GM10847 (cell line): ENCODE results near the gene MUL1.

Source experiments
- POLR2A ChIP-seq: IDR thresholded peaks from 2 replicates; pipeline ENCODE4 v1.6.1; 2011; ENCODE audit not compliant: insufficient read length; ENCODE audit errors: extremely low read depth

Gene MUL1

DNA sequence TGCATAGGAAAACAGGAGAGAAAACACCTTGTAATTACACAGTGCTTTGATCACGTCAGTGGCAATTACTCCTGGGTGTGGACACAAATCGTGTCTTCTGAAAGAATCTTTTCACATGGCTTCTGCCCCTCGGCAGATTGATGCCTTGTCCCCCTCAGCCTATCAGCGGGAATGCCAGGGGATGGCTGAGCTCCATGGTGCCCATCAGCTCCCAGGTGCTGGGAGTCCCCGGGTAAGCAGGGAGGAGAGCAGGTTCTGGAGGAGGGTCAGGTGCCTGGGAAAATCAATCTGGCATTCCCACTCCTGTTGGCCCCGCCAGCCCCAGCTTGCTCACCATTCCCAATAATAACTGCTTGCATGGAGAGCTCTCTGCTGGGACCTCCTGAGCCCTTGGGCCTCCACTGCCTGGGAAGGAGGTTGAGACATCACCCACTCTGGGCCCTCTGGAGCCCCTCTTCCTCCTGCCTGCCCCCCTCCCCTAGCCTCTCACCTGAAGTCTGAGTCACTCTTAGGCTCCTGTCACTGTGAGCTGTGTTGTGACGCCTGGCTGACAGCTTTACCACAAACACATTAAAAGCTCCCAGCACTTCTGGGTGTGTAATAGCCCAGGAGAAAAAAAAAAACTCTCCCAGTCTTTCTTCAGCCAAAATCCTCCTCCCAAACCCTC is 26.9 kb downstream of the MUL1 start:
- TF ChIP-seq POLR2A, result no peak

DNA sequence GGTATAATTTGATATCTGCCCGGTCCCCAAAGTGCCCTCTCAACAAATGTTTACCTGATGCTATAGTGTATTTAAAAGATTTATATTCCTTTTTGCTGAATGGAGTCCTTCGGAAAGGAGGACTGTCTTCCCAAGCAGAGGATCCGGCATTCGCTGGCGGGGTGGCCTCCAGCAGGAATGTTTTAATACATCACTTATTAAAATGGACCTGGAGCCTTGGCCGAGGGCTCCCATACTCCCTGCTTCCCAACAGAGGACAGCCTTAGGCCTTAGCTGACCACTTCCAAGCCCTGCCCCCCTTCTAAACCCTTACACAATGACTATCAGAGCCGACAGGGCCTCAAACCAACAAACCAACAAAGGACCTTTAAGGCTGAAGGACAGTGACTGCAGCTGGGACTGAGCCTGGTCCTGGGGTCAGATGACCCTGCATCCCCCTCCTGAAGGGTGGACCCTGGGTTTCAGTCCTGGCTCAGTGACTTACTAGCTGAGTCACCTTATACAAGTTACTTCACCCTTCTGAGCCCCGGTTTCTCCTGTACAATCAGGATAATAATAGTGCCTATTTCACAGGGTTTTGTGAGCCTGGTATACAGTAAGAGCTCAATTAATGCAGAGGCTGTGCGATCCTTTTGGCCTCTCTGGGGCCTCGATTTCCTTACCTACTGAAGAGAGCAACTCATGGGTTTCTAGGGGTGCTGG is 27.6 kb downstream of the MUL1 start:
- TF ChIP-seq POLR2A, result no peak

DNA sequence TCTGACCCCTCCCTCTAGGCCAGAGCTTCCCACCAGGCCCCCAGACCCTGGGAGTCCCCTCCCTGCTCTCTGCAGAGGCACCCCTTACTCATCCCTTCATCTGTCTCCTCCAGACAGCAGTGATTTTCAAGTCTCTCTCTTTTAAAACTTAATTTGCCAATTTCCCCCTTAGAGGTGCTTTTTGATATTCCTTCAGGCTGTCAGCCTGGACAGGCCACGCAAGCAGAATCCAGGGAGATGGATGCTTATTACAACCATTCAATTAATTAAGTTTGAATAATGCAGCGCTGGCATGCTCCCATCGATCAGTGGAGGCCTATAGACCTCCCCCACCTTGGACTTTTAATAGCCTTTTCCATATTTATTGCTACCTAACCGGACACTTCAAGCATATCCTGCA is 28.1 kb downstream of the MUL1 start:
- TF ChIP-seq POLR2A, result no peak

DNA sequence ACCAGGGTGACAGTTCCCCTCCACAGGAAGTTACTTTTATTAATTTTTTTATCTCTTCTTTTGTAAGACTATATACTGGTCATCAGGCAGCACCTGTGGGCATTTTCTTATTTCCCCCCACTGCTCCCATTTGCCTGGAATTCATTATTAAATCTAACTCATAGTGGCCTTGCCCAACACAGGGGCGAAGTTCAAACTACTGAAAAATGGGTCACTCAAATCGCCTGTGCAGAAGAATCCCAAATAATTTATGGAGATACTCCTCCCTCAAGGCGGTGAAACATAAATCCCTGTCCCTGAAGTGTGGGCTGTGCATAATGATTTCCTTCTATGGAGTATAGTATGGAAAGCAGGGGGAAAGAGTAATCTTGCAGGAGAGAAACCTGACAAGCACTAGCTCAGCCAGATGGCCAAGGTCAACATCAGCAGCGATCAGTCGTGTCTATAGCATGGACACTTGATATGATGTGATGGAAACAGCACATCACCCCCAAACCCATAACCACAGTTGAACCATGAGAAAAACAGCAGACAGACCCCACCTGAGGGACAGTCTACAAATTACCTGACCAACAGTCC is 29.8 kb downstream of the MUL1 start:
- no peak for TF ChIP-seq POLR2A

DNA sequence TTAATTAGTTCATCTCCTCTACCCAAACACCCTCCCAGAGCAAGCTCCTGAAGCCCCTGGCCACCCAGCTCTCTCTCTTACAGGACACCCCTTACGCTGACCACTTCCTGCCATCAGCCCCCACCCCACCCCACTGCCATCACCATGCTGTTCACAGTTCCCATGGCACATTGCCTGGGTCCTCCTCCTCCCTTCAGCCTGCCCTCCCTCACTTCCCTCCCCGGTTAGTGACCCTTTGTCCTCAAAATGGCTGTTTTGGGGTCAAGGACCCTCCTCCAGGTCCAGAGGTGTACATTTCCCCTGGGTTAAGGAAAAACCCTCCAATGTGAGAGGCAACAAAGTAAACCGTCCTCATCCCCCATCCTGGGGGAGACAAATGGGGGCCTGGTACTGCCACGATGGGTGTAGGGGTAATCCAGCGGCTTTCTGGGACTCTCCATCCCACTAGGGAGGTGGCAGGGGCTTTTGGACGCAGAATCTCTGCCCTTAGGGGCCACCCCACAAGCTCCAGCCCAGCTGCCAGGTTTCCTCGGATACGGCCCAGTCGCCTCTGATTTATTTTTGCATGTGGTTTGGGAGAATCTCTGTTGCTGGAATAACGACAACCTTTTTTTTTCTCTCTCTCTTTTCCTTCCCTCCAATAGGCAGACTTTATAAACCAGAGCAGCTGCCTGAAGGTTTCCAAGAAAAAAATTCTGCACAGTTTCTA is 30.4 kb downstream of the MUL1 start:
- no peak for TF ChIP-seq POLR2A

DNA sequence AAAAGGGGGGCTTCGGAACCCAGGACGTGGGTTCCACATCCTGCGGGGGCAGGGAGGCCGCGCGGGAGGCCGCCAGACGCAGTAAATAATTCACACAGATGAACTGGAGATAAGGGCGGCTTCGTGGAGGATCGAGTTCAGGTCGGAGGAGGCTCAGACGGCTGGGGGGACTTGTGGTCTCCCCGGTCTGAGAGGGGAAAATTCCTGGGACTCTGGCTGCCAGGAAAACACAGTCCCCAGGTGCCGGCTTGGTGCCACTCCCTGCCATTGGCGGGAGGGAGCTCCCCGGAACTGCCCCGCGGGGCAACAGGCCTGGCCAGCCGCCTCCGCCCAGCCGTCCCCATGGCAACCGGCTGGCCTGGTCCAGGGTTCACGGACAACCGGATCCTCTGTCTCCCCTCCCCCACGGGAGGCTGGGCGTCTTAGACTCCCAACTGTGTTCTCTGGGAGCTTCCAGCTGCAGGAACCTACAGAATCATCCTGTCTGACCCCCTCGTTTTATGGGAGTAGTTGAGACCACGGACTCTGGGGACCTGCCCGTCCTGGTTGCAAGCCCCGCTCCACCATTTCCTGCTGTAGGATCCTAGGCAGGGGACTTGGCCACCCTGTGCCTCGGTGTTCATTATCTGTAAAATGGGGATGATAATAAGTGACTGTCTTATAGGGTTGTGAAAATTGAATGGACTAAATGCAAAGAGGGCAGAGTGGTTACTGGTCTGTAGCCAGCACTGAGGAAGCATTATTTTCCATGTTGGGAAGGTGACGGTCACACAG is 31.5 kb downstream of the MUL1 start:
- no peak for TF ChIP-seq POLR2A

DNA sequence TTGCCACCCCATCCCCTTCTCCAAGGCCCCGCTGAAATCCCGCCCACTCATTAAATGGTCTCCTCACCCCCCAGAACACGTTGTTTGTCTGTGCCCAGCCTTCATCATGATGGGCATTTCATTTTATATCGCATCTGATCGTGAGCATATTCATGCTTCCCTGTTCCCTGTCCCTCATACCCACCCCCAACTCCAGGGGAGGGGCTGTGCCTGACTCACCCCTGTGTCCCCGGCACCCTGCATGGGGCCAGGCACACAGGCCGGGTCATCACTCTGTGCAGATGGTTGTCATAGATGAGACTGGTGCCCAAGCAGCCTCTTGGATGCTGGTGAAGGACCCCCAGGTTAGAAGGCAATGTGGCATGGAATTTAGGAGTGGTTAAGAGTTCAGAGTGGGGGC is 33.0 kb downstream of the MUL1 start:
- no peak for TF ChIP-seq POLR2A

DNA sequence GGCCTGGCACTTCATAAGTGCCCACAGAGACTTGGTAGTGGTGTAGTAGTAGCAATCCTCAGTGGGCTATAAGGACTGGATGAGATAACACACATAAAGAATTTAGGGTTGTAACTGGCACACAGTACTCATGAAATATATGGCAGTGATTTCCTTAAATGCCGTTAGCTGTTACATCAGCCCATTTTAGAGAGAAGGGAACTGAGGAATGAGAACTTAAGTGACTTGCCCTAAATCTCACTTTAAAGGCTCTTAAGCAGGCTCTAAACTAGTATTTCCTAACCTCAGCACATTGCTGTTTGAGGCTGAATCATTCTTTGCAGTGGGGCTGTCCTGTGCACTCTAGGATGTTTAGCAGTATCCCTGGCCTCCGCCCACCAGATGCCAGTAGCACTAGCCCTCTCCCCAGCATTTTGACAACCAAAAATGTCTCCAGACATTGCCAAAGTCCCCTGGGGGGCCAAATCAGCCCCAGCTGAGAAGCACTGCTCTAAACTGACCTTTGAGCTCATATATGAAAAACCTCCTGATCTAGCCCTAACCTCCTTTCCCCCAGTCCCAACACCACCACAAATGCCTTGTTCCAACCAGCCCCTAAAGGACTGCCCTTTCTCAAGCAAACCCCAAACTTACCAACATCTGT is 33.5 kb downstream of the MUL1 start:
- TF ChIP-seq POLR2A, result no peak

DNA sequence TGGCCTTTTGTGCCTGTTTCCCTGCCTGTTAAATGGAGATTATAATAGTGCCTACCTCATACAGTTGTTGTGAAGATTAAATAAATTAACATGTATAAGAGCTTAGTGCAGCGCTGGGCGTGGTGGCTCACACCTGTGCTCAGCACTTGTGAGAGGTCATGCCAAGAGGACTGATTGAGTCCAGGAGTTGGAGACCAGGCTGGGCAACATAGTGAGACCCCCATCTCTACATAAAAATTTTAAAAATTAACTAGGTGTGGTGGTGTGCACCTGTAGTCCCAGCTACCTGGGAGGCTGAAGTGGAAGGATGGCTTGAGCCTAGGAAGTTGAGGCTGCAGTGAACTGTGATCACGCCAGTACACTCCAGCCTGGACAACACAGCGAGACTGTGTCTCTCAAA is 34.1 kb downstream of the MUL1 start:
- no peak for TF ChIP-seq POLR2A

DNA sequence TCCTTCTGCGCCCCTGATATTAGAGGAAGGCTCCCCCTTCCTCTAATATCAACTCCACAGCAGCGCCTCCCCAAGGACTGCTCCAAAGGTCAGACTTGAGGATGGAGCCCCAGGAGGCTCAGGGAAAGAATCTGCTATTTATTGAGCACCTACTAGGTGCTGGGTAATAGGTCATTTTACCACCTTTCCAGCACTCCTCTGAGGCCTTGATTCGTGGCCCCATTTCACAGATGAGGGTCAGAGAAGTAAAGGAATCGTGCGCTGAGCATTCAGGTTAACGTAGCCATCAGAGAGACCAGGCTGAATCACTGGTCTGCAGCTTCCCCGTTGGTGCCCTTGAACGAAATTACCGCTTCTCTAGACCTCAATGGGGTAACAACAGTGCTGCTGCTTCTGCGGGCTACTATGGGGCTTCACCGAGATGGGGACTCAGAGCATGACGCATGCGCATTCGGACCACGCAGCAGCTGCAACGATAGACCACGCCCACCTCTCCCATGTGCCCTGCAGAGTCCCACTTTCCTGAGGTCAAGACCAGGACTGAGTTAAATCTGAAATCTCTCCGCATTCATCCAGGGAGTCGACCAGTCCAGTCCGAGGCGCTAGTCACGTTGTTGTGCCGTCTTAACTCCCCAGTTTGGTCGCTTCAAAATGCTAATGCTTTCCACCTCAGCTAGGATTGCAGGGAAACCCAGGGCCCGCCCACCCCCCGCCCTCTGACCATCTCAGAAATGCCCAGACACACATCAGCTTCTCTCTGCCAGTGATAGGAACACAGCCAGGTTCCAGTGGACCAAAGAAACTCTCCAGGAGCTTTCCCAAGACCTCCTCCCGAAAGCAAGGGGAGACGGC is 34.9 kb downstream of the MUL1 start:
- TF ChIP-seq POLR2A, result no peak

DNA sequence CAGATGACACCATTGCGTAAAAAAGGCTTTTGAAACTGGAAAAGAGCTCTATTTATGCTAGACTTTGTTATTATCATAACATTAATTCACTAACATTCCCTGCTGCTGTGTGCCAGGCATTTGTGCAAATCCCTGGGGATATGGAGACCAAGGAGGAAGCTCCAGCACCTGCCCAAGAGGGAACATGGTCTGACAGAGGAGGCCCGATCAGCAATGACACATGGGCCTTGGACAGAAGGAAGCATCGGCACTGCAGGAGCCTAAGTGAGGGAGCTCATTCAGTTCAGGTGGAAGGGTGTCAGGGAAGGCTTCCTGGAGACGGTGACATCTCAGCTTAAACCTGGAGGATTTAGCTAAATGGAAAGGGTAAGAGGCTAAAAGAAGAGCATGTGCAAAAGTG is 35.8 kb downstream of the MUL1 start:
- no peak for TF ChIP-seq POLR2A

DNA sequence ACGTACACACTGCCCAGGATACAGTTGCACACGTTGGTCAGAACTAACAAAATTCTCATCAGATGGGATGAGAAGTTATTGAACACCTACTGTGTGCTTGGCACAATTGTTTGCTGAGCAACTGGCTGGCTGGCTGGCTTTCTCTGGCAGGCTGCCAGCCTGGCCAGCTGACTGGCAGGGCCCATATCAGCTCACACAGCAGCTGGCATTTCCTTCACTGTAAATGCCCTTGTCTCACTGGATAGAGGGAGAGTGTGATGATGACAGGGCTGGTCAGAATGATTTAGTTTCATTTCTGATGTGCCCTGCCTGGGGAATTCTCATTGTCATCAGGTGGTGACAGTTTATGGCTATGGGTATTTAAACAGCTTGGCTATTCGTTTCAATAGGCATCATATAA is 37.8 kb downstream of the MUL1 start:
- no peak for TF ChIP-seq POLR2A

DNA sequence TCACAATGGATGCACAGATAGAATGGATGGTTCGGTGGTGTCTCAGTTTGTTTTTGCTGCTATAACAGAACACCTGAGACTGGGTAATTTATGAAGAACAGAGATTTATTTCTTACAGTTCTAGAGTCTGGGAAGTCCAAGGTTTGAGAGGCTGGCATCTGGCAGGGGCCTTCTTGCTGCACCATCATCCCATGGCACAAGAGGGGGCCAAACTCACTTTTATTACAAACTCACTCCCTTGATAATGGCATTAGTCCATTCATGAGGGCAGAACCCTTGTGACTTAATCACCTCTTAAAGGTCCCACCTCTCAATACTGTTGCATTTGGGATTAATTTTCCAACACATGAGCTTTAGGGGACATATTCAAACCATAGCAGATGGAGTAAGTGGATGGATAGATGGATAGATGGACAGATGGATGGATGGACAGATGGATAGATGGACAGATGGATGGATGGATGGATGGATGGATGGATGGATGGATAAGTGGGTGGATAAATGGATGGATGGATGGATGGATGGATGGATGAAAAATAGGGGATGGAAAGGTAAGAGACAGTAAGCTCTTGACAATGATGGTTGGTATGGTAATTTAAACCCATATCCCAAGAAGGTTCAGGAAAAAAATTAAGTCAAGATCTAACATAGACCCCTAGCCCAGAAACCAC is 38.4 kb downstream of the MUL1 start:
- no peak for TF ChIP-seq POLR2A
